ENCODE results near the gene POM121. TPM values are rescaled to one million over a fixed set of nuclear protein-coding genes. Genes with fewer than 3 reads are reported as not detected.
"Not testable (repeated sequence)": the region's sequence is repeated elsewhere in the genome, so short reads cannot be mapped to it uniquely, and the experiment has no call there.

Gene POM121
- total RNA-seq, 2 donors from 2014 or later = 19.5 to 41.4 TPM

- WGBS = no CpG with 5 or more reads among the region's 9 CpGs
- intact Hi-C loops (cut with DNase I); DNase-seq (ENCODE audit: low spot score); H3K4me1 ChIP-seq (replicated peaks); H3K27ac ChIP-seq; H3K27me3 ChIP-seq (replicated peaks; ENCODE audit: insufficient read depth); H3K36me3 ChIP-seq; H3K4me3 ChIP-seq; H3K9me3 ChIP-seq: not testable (repeated sequence)
These were observed 36.4 kb downstream of the POM121 start for GRCh38 chr7:72961346-72961650.

- not testable (repeated sequence) for H3K27ac ChIP-seq, H3K9me3 ChIP-seq
- WGBS = no CpG with 5 or more reads among the region's 8 CpGs
These were observed 38.2 kb downstream of the POM121 start for GRCh38 chr7:72963056-72963455.

DNA sequence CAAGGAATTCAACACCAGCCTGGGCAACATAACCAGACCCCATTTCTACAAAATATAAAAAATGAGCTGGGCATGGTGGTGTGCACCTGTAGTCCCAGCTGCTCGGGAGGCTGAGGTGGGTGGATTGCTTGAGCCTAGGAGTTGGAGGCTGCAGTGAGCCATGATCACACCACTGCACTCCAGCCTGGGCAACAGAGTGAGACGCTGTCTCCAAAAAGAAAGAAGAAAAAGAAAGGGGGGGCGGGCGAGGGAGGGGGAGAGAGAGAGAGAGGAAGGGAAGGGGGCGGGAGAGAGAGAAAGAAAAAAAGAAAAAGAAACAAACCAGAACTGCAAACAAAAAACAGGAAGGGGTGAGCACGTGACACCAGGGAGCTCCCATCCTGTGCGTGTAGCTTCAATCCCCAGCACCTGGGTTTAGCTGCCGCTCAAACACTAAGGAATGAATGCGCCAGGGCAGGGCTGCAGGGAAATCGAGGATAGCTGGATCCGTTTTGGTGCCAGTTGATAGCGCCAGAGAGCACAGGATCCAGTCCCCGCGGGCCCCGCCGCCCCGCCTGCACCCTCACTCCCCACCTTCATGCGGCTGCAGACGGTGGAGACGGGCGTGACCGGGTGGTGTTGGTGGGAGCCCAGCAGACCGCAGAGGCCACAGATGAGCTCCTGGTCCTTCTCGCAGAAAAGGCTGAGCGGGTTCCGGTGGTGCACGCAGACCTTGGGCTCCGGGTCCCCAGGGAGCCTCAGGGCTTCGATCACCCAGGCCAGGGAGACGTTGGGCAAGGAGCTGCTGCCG, 40.5 kb downstream of the POM121 start:
- H3K36me3 ChIP-seq; H3K9me3 ChIP-seq; H3K4me1 ChIP-seq (replicated peaks); DNase-seq (ENCODE audit: low spot score); H3K27ac ChIP-seq; intact Hi-C loops (cut with DNase I); H3K27me3 ChIP-seq (replicated peaks; ENCODE audit: insufficient read depth); H3K4me3 ChIP-seq: not testable (repeated sequence)
- WGBS = no CpG with 5 or more reads among the region's 31 CpGs

More at GRCh38 chr7:72963056-72963455, 38.2 kb downstream of the POM121 start:
- H3K27me3 ChIP-seq (replicated peaks; ENCODE audit: insufficient read depth); DNase-seq (ENCODE audit: low spot score); H3K4me1 ChIP-seq (replicated peaks); H3K4me3 ChIP-seq; H3K36me3 ChIP-seq; intact Hi-C loops (cut with DNase I): not testable (repeated sequence)

DNA sequence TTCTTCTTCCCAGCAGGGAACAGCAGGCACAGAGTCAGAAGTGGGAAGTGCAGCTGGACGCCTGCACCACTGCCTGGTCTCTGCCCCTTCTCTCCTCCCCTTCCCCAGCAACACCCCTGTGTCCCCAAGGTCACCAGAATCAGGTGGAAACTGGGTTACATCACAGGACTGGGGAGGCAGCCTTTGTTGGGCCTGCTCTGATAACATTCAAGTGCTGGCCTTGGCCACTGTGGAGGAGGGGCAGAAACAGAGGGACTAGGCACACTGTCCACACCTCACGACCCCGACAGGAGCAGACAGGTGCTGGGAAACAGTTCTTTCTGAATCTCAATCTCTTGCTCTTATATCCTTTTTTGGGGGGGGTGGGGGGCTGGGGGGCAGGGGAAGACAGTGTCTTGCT, 42.0 kb downstream of the POM121 start:
- H3K4me3 ChIP-seq; DNase-seq (ENCODE audit: low spot score); H3K36me3 ChIP-seq; H3K4me1 ChIP-seq (replicated peaks); H3K27ac ChIP-seq; H3K27me3 ChIP-seq (replicated peaks; ENCODE audit: insufficient read depth); intact Hi-C loops (cut with DNase I); H3K9me3 ChIP-seq: not testable (repeated sequence)
- WGBS = no CpG with 5 or more reads among the region's 3 CpGs

DNA sequence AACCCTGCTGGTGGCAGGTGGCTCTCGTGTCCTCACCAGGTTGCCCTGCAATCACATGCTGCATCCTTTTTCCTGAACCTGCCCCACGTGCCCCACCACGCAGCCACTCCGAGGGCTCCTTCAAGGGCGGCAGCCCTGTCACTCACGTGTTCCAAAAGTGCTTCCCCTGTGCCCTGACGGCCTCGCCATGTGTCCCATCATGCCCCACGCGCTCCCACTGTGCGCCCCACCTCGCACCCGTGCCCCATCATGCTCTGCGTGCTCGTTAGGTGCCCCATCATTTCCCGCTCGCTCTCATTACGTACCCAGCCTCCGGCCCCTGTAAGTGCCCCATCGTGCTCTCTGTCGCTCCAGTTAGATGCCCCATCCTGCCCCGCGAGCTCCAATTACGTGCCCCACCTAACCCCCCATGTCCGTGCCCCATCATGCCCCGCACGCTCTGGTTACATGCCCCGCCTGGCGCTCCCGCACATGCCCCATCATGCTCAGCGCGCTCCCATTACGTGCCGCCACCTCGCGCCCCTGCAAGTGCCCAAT, 44.2 kb downstream of the POM121 start, which contains the start of gene TRIM74:
Gene TRIM74, minus strand, starts transcription at position 487 of the 537 bp plus-strand sequence. CDS start 3,309 bp downstream, outside the sequence.
- H3K36me3 ChIP-seq; DNase-seq (ENCODE audit: low spot score); H3K27me3 ChIP-seq (replicated peaks; ENCODE audit: insufficient read depth); H3K4me1 ChIP-seq (replicated peaks); intact Hi-C loops (cut with DNase I); H3K27ac ChIP-seq; H3K4me3 ChIP-seq; H3K9me3 ChIP-seq: not testable (repeated sequence)
- 39% methylated on average over 10 of the region's 36 CpGs for WGBS

- H3K36me3 ChIP-seq; DNase-seq (ENCODE audit: low spot score); H3K4me3 ChIP-seq; H3K4me1 ChIP-seq (replicated peaks); intact Hi-C loops (cut with DNase I); H3K27ac ChIP-seq; H3K27me3 ChIP-seq (replicated peaks; ENCODE audit: insufficient read depth); H3K9me3 ChIP-seq: not testable (repeated sequence)
- 37% methylated on average over 15 of the region's 29 CpGs for WGBS
These were observed 44.8 kb downstream of the POM121 start for GRCh38 chr7:72969688-72970087.

- H3K36me3 ChIP-seq; H3K4me1 ChIP-seq (replicated peaks); H3K4me3 ChIP-seq; H3K9me3 ChIP-seq; H3K27ac ChIP-seq; intact Hi-C loops (cut with DNase I); H3K27me3 ChIP-seq (replicated peaks; ENCODE audit: insufficient read depth); DNase-seq (ENCODE audit: low spot score): not testable (repeated sequence)
- WGBS = no CpG with 5 or more reads among the region's 6 CpGs
These were observed 46.6 kb downstream of the POM121 start for GRCh38 chr7:72971505-72971904.

DNA sequence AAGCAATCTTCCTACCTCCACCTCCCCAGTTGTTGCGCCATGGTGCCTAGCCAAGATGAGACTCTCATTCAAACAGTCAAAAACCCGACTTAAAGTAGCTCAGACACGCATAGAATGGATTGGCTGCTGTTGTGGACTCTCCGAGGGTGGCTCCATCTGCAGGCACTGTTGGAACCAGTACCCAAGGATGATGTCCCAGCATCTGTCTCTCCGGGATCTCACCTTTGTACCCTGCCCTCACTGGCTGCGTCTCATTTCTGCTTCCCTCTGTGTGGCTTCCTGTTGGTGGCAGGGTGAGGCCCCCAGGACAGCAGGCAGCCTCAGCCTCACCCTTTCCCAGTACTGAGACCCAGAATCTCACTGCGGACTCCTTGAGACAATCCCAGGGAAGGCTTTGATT, 49.9 kb downstream of the POM121 start:
- H3K4me1 ChIP-seq (replicated peaks); H3K27ac ChIP-seq; H3K4me3 ChIP-seq; intact Hi-C loops (cut with DNase I); H3K27me3 ChIP-seq (replicated peaks; ENCODE audit: insufficient read depth); DNase-seq (ENCODE audit: low spot score); H3K36me3 ChIP-seq; H3K9me3 ChIP-seq: not testable (repeated sequence)
- WGBS = 97% methylated on average over 3 of the region's 7 CpGs

DNA sequence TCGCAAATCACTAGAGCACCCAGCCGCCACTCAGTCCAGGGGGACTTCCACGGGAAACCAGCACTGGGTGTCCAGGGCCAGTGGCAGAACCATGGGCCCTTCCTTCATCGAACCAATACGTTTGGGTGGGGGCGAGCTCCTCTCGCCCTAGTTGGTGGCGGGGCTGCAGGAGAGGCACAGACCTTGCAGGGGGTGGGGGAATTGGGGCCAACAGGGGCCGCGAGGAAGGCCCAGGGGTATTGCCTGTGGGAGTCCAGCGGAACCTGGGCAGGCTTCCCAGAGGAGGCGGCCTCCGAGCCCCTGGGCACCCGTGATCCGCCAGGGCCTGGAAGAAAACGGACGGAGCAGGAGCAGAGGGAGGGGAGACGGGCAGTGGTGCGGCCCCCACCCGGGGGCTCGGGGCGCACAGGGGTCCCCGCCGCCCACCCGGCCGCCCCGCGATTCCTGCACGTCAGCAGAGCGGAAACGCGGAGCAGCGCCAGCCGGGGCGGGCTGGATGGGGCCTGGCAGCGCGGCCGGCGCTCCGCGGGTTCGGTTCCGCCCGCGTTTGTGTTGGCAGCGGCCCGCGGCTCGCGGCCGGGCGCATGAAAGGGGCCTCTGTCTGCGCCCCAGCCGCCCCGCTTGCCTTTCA, 50.9 kb downstream of the POM121 start:
- H3K27ac ChIP-seq; H3K36me3 ChIP-seq; H3K4me3 ChIP-seq; DNase-seq (ENCODE audit: low spot score); H3K9me3 ChIP-seq; H3K4me1 ChIP-seq (replicated peaks); intact Hi-C loops (cut with DNase I); H3K27me3 ChIP-seq (replicated peaks; ENCODE audit: insufficient read depth): not testable (repeated sequence)
- WGBS = 74% methylated on average over 11 of the region's 55 CpGs

GRCh38 chr7:72976434-72976833, 51.5 kb downstream of the POM121 start:
- DNase-seq (ENCODE audit: low spot score); H3K36me3 ChIP-seq; H3K27me3 ChIP-seq (replicated peaks; ENCODE audit: insufficient read depth); H3K9me3 ChIP-seq; H3K4me3 ChIP-seq; H3K4me1 ChIP-seq (replicated peaks); H3K27ac ChIP-seq; intact Hi-C loops (cut with DNase I): not testable (repeated sequence)
- no CpG with 5 or more reads among the region's 12 CpGs for WGBS

DNA sequence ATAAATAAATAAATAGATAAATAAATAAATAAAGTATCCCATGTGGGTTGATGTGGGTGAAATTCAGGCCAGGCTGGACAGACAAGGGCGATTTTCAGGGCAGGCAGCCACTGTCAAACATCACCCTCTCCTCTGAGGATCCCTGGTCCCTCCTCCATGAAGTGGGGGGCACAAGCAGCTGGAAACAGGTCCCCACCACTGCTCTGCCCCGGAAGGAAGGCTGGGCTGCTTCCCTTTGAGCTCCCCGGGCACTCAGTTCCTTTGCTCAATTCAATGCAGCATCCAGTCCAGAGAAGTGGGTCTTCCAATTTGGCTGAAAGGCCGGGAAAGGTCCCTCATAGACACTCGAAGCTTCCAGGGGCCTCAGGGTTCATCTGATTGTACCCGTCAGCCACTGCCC, 55.5 kb downstream of the POM121 start:
- H3K27ac ChIP-seq; H3K4me1 ChIP-seq (replicated peaks); H3K27me3 ChIP-seq (replicated peaks; ENCODE audit: insufficient read depth); intact Hi-C loops (cut with DNase I); H3K4me3 ChIP-seq; DNase-seq (ENCODE audit: low spot score); H3K36me3 ChIP-seq; H3K9me3 ChIP-seq: not testable (repeated sequence)
- no CpG with 5 or more reads among the region's 6 CpGs for WGBS

GRCh38 chr7:72982084-72982483, 57.2 kb downstream of the POM121 start:
- 94% methylated on average over 7 of the region's 11 CpGs for WGBS
- intact Hi-C loops (cut with DNase I); H3K4me3 ChIP-seq; H3K36me3 ChIP-seq; DNase-seq (ENCODE audit: low spot score); H3K9me3 ChIP-seq; H3K27ac ChIP-seq; H3K4me1 ChIP-seq (replicated peaks); H3K27me3 ChIP-seq (replicated peaks; ENCODE audit: insufficient read depth): not testable (repeated sequence)

All from prostate gland (tissue), 2 donors.